GM23248 (cell line): ENCODE measurements around the gene MYO18B.

Experiments
- EZH2 ChIP-seq: fragments of 200-600 bp; sonication (generic); IDR thresholded peaks from 2 replicates; pipeline ENCODE4 v1.6.1; 2018; ENCODE audit warnings: antibody characterized with exemption, mild to moderate bottlenecking; ENCODE audit not compliant: insufficient read depth, poor library complexity, severe bottlenecking
- EZH2phosphoT487 ChIP-seq: fragments of 200-600 bp; sonication (generic); IDR thresholded peaks from 2 replicates; pipeline ENCODE4 v1.6.1; 2018; ENCODE audit warnings: antibody characterized with exemption, moderate library complexity, mild to moderate bottlenecking, low read depth; ENCODE audit not compliant: insufficient read depth

DNA sequence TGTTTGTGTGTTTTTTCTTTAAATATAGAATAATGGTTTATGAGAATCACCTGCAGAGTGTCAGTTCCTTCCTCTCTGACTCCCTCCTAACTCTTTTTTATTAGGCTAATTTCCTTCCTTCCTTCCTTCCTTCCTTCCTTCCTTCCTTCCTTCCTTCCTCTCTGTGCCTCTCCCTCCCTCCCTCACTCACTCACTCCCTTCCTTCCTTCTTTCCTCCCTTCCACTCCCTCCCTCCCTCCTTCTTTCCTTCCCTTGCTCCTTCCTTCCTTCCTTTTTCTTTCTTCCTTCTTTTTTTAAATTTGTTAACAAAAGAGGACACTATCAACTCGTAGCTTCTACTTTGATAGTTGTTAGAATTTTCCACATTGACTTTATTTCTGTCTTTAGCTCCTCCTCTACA lies 274.9 kb downstream of the MYO18B start:
- TF ChIP-seq EZH2phosphoT487, result no peak
- no peak for TF ChIP-seq EZH2
